Natural killer cell (primary cell): ENCODE results near the gene SCIMP. TPM values are rescaled to one million over a fixed set of nuclear protein-coding genes. Genes with fewer than 3 reads are reported as not detected.

Source experiments
- ATAC-seq, 3 donors: fragments of 150-1000 bp in 2 of 3; fragments of 200-7000 bp in 1 of 3; cut with Tn5 transposase; 1 replicate in 1 of 3; 2 replicates in 2 of 3; pipeline ENCODE4 v1.10.0; 2021; ENCODE audit warnings: mild to moderate bottlenecking in 2 of 3, moderate library complexity in 2 of 3
- DNase-seq, 2 donors: peaks; one replicate each; pipeline versions ENCODE4 v3.0.0 to v3.0.0-alpha.2; 2013 to 2021; ENCODE audit warnings: mixed read lengths in 1 of 2
- H3K27ac ChIP-seq: one replicate; pipeline ENCODE4 v1.5.1; 2013; ENCODE audit warnings: mild to moderate bottlenecking, low read length
- H3K27me3 ChIP-seq: one replicate; pipeline ENCODE4 v1.6.1; 2013; ENCODE audit warnings: low read length; ENCODE audit not compliant: control insufficient read depth, insufficient read depth
- H3K36me3 ChIP-seq: one replicate; pipeline ENCODE4 v1.6.1; 2013; ENCODE audit warnings: low read length; ENCODE audit not compliant: control insufficient read depth, insufficient read depth
- H3K4me1 ChIP-seq: one replicate; pipeline ENCODE4 v1.6.1; 2013; ENCODE audit warnings: low read length; ENCODE audit not compliant: control insufficient read depth, insufficient read depth
- H3K4me3 ChIP-seq: one replicate; pipeline ENCODE4 v1.5.1; 2013; ENCODE audit warnings: low read length
- H3K9me3 ChIP-seq: one replicate; pipeline ENCODE4 v1.6.1; 2013; ENCODE audit warnings: low read length; ENCODE audit not compliant: control insufficient read depth, insufficient read depth
- H3K27ac Mint-ChIP-seq, 2 donors: one replicate each; pipeline ENCODE4 v1.8.0; 2022; ENCODE audit warnings: mild to moderate bottlenecking in 2 of 2, mixed read lengths in 2 of 2, moderate library complexity in 1 of 2
- H3K27me3 Mint-ChIP-seq, 2 donors: one replicate each; pipeline ENCODE4 v1.8.0; 2022; ENCODE audit warnings: low read depth in 2 of 2, mixed read lengths in 2 of 2
- H3K36me3 Mint-ChIP-seq: one replicate; pipeline ENCODE4 v1.8.0; 2022; ENCODE audit warnings: mixed read lengths
- H3K4me1 Mint-ChIP-seq, 2 donors: one replicate each; pipeline ENCODE4 v1.8.0; 2022; ENCODE audit warnings: mixed read lengths in 2 of 2
- H3K4me3 Mint-ChIP-seq: one replicate; pipeline ENCODE4 v1.8.0; 2022; ENCODE audit warnings: mild to moderate bottlenecking, moderate library complexity, mixed read lengths
- H3K9me3 Mint-ChIP-seq, 2 donors: one replicate each; pipeline ENCODE4 v1.8.0; 2022; ENCODE audit warnings: mixed read lengths in 2 of 2
- CTCF ChIP-seq: fragments of 200-600 bp; IDR thresholded peaks from one replicate; pipeline ENCODE4 v1.8.0; 2022; ENCODE audit warnings: antibody characterized with exemption
- WGBS: methylation state at CpG from one replicate; pipeline ENCODE4 v1.1.7; 2013; ENCODE audit warnings: missing lambda C conversion rate; ENCODE audit not compliant: insufficient coverage; 5-methylcytosine and 5-hydroxymethylcytosine counted together
- intact Hi-C: fragments of 100-400 bp; cut with micrococcal nuclease; formaldehyde crosslinking; loops from one replicate; pipeline ENCODE4 v1.14.2; 2022
- total RNA-seq, 4 donors: library from RNA; stranded (reverse); fragments of 120-200 nt in 1 of 4; gene quantifications; one replicate each; pipeline versions ENCODE4 v1.2.3 to v1.2.4, GENCODE V29; 2013 to 2022

Gene SCIMP
- total RNA-seq, 3 donors from 2014 or later (not counting 1 experiment from before 2014, with no cell fraction given), result 3.9 to 10.0 (median 8.0) TPM

GRCh38 chr17:5210614-5211252 is 23.9 kb downstream of the SCIMP start:
- Histone ChIP-seq H3K27me3 (no peaks in the 10 kb centered on the region), H3K9me3 (no peaks in the 10 kb centered on the region), H3K36me3 (peaks cover 7% of the 10 kb centered on the region), H3K4me1 (peaks cover 26% of the 10 kb centered on the region), H3K4me3 (no peak overlapping the region), H3K27ac (peak overlapping the region; percentile 36)
- intact Hi-C loops, result no loop called here
- 65% methylated on average over 8 of the region's 8 CpGs for WGBS
- Mint-ChIP-seq H3K27me3 (no peaks in the 10 kb centered on the region), H3K4me1 (peaks cover 11 to 41% of the 10 kb centered on the region in 2 donors), H3K36me3 (no peaks in the 10 kb centered on the region), H3K9me3 (no peaks in the 10 kb centered on the region), H3K4me3 (peak overlapping the region; percentile 43), H3K27ac (peak overlapping the region; percentile 77 to 84)
- DNase-seq, result no peak
- TF ChIP-seq CTCF, result no peak
- peak in 1 of 3 donors; percentile 40 for ATAC-seq

GRCh38 chr17:5210091-5210490 is 24.6 kb downstream of the SCIMP start:
- no peaks in the 10 kb centered on the region for H3K36me3 Mint-ChIP-seq

GRCh38 chr17:5209396-5209795 is 25.3 kb downstream of the SCIMP start:
- peaks cover 7% of the 10 kb centered on the region for H3K36me3 ChIP-seq
- intact Hi-C loops, result no loop called here
- TF ChIP-seq CTCF, result no peak
- H3K4me3 ChIP-seq, result no peak overlapping the region
- no peak for DNase-seq
- H3K27me3 Mint-ChIP-seq, result no peaks in the 10 kb centered on the region
- no peak for ATAC-seq
- no peaks in the 10 kb centered on the region for H3K36me3 Mint-ChIP-seq
- H3K27ac Mint-ChIP-seq, result peak overlapping the region in 1 of 2 donors; percentile 84
- no peaks in the 10 kb centered on the region for H3K27me3 ChIP-seq
- no peak overlapping the region for H3K4me3 Mint-ChIP-seq
- H3K9me3 Mint-ChIP-seq, result no peaks in the 10 kb centered on the region
- WGBS, result 100% methylated on average over 3 of the region's 3 CpGs
- H3K9me3 ChIP-seq, result no peaks in the 10 kb centered on the region
- H3K4me1 Mint-ChIP-seq, result peaks cover 11 to 42% of the 10 kb centered on the region in 2 donors
- peaks cover 26% of the 10 kb centered on the region for H3K4me1 ChIP-seq
- no peak overlapping the region for H3K27ac ChIP-seq

More at GRCh38 chr17:5210091-5210490, 24.6 kb downstream of the SCIMP start:
- peak overlapping the region; percentile 36 for H3K27ac ChIP-seq
- no peaks in the 10 kb centered on the region for H3K9me3 Mint-ChIP-seq
- peaks cover 11 to 41% of the 10 kb centered on the region in 2 donors for H3K4me1 Mint-ChIP-seq
- no peaks in the 10 kb centered on the region for H3K27me3 Mint-ChIP-seq
- H3K36me3 ChIP-seq, result peaks cover 7% of the 10 kb centered on the region
- intact Hi-C loops, result no loop called here
- no peaks in the 10 kb centered on the region for H3K27me3 ChIP-seq
- no peak for ATAC-seq
- no peak overlapping the region for H3K4me3 Mint-ChIP-seq
- TF ChIP-seq CTCF, result no peak
- H3K4me1 ChIP-seq, result peaks cover 26% of the 10 kb centered on the region
- H3K4me3 ChIP-seq, result no peak overlapping the region
- no peaks in the 10 kb centered on the region for H3K9me3 ChIP-seq
- no peak for DNase-seq
- WGBS, result 59% methylated on average over 5 of the region's 5 CpGs
- peak overlapping the region; percentile 77 to 84 for H3K27ac Mint-ChIP-seq

DNA sequence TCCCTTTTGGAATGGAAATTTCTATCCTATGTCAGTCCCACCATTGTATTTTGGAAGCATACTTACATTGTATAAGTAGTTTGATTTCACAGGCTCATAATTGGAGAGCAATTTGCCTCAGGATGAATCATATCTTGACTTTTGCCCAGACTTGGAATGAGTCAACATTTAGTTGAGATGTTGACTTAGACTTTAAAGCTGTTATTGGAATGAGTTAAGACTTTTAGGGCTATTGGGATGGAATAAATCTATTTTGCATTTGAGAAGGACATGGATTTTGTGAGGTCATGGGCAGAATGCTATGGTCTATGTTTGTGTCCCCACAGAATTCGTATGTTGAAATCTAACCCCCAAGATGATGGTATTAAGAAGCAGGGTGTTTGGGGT is 30.8 kb downstream of the SCIMP start:
- no peak overlapping the region for H3K27ac Mint-ChIP-seq
- H3K4me1 ChIP-seq, result peaks cover under 1% of the 10 kb centered on the region
- no peaks in the 10 kb centered on the region for H3K27me3 Mint-ChIP-seq
- no peak for ATAC-seq
- no peaks in the 10 kb centered on the region for H3K9me3 Mint-ChIP-seq
- H3K36me3 ChIP-seq, result no peaks in the 10 kb centered on the region
- H3K36me3 Mint-ChIP-seq, result no peaks in the 10 kb centered on the region
- 91% methylated on average over 1 of the region's 1 CpG for WGBS
- no peaks in the 10 kb centered on the region for H3K9me3 ChIP-seq
- no peak overlapping the region for H3K27ac ChIP-seq
- intact Hi-C loops, result no loop called here
- H3K4me3 Mint-ChIP-seq, result no peak overlapping the region
- no peak overlapping the region for H3K4me3 ChIP-seq
- TF ChIP-seq CTCF, result no peak
- no peaks in the 10 kb centered on the region for H3K27me3 ChIP-seq
- no peak for DNase-seq
- H3K4me1 Mint-ChIP-seq, result peaks cover 4 to 24% of the 10 kb centered on the region in 2 donors
